Measurements from ENCODE around the gene LIPM. TPM values are rescaled to one million over a fixed set of nuclear protein-coding genes. Genes with fewer than 3 reads are reported as not detected.

The LIPM gene
- total and polyA plus RNA-seq, 2 of the 13 experiments (the other 11 are each of a cell fraction or from before 2014, with no cell fraction given) = not detected

DNA sequence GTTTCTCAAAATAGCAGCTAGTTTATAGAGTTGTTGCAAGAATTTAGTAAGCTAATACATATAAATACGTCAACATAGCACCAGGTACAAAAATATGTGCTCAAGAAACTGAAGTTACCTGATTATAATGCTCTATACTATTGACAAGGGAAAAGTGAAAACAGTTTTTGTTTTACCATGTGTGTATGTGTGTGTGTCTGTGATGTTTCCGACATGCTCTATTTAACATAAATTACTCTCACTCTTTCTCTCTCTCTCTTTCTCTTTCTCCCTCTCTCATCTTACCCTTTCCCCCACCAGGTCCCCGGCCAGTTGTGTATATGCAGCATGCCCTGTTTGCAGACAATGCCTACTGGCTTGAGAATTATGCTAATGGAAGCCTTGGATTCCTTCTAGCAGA is 38.4 kb upstream of the LIPM start:
- H3K27me3 ChIP-seq (ENCODE audit: control insufficient read depth in 1 of 2, insufficient read depth in 2 of 2, low read length in 2 of 2) = no peaks in the 10 kb centered on the region
- FAIRE-seq = no peak
- no peak overlapping the region for H3K4me3 ChIP-seq (replicated peaks in 1 of 3; ENCODE audit: insufficient read depth in 1 of 3, low read depth in 2 of 3, low read length in 3 of 3)
- in situ Hi-C loops (cut with HindIII; ENCODE audit: extremely low pct_ligation_motif_present, low pct_unique_long_range_greater_than_20kb) = no loop called here
- 17% methylated on average over 3 of the region's 3 CpGs for WGBS (ENCODE audit: low lambda C conversion rate)
- H4K20me1 ChIP-seq (ENCODE audit: insufficient read depth, low read length) = no peaks in the 10 kb centered on the region
- no peak overlapping the region for H3K27ac ChIP-seq (ENCODE audit: extremely low read length, insufficient read depth, low read length)
- H3K36me3 ChIP-seq (replicated peaks in 1 of 2; ENCODE audit: control insufficient read depth in 1 of 2, insufficient read depth in 2 of 2, low read length in 2 of 2) = no peaks in the 10 kb centered on the region
- ATAC-seq = no peak
- TF ChIP-seq HNRNPUL1 (IDR thresholded peaks at IDR 0.05; ENCODE audit: low read depth, low read length) (no peak), GMEB2 (CRISPR knock-in tag; IDR thresholded peaks at IDR 0.05; ENCODE audit: low read depth) (no peak), ERF (CRISPR knock-in tag; IDR thresholded peaks at IDR 0.05) (no peak), TAF1 (CRISPR knock-in tag; IDR thresholded peaks at IDR 0.05) (no peak), ISX (CRISPR knock-in tag; conservative IDR thresholded peaks at IDR 0.05) (no peak), ZNF615 (CRISPR knock-in tag; IDR thresholded peaks at IDR 0.05; ENCODE audit: borderline replicate concordance) (no peak), YEATS4 (CRISPR knock-in tag; IDR thresholded peaks at IDR 0.05; ENCODE audit: borderline replicate concordance) (no peak), HES4 (CRISPR knock-in tag; IDR thresholded peaks at IDR 0.05; ENCODE audit: borderline replicate concordance) (no peak), CHD4 (IDR thresholded peaks at IDR 0.05; ENCODE audit: borderline replicate concordance, low read length) (no peak), SUZ12 (IDR thresholded peaks at IDR 0.05; ENCODE audit: low read depth, low read length) (no peak), HMGA1 (CRISPR knock-in tag; conservative IDR thresholded peaks at IDR 0.05) (no peak), ZNF577 (CRISPR knock-in tag; IDR thresholded peaks at IDR 0.05; ENCODE audit: borderline replicate concordance, low read depth) (no peak), ZNF124 (CRISPR knock-in tag; IDR thresholded peaks at IDR 0.05) (no peak), HNF4A (CRISPR knock-in tag; IDR thresholded peaks at IDR 0.05) (no peak), ZNF629 (CRISPR knock-in tag; conservative IDR thresholded peaks at IDR 0.05) (no peak), MED1 (CRISPR knock-in tag; IDR thresholded peaks at IDR 0.05) (no peak), ZNF430 (CRISPR knock-in tag; IDR thresholded peaks at IDR 0.05) (no peak)
- TF ChIP-seq, protein P1, sequence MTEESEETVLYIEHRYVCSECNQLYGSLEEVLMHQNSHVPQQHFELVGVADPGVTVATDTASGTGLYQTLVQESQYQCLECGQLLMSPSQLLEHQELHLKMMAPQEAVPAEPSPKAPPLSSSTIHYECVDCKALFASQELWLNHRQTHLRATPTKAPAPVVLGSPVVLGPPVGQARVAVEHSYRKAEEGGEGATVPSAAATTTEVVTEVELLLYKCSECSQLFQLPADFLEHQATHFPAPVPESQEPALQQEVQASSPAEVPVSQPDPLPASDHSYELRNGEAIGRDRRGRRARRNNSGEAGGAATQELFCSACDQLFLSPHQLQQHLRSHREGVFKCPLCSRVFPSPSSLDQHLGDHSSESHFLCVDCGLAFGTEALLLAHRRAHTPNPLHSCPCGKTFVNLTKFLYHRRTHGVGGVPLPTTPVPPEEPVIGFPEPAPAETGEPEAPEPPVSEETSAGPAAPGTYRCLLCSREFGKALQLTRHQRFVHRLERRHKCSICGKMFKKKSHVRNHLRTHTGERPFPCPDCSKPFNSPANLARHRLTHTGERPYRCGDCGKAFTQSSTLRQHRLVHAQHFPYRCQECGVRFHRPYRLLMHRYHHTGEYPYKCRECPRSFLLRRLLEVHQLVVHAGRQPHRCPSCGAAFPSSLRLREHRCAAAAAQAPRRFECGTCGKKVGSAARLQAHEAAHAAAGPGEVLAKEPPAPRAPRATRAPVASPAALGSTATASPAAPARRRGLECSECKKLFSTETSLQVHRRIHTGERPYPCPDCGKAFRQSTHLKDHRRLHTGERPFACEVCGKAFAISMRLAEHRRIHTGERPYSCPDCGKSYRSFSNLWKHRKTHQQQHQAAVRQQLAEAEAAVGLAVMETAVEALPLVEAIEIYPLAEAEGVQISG (CRISPR knock-in tag; IDR thresholded peaks at IDR 0.05) = no peak
- TF ChIP-seq, protein P2, sequence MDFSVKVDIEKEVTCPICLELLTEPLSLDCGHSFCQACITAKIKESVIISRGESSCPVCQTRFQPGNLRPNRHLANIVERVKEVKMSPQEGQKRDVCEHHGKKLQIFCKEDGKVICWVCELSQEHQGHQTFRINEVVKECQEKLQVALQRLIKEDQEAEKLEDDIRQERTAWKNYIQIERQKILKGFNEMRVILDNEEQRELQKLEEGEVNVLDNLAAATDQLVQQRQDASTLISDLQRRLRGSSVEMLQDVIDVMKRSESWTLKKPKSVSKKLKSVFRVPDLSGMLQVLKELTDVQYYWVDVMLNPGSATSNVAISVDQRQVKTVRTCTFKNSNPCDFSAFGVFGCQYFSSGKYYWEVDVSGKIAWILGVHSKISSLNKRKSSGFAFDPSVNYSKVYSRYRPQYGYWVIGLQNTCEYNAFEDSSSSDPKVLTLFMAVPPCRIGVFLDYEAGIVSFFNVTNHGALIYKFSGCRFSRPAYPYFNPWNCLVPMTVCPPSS (IDR thresholded peaks at IDR 0.05) = no peak
- TF ChIP-seq, protein P3, sequence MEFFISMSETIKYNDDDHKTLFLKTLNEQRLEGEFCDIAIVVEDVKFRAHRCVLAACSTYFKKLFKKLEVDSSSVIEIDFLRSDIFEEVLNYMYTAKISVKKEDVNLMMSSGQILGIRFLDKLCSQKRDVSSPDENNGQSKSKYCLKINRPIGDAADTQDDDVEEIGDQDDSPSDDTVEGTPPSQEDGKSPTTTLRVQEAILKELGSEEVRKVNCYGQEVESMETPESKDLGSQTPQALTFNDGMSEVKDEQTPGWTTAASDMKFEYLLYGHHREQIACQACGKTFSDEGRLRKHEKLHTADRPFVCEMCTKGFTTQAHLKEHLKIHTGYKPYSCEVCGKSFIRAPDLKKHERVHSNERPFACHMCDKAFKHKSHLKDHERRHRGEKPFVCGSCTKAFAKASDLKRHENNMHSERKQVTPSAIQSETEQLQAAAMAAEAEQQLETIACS (CRISPR knock-in tag; IDR thresholded peaks at IDR 0.05) = no peak
- no peaks in the 10 kb centered on the region for H3K4me1 ChIP-seq (ENCODE audit: insufficient read depth, low read length)
- H2AFZ ChIP-seq (ENCODE audit: low read length) = no peak overlapping the region
- H3K79me2 ChIP-seq (ENCODE audit: insufficient read depth, low read length) = no peaks in the 10 kb centered on the region
- H3K4me2 ChIP-seq (ENCODE audit: low read depth, low read length) = no peak overlapping the region
- CTCF ChIA-PET (ENCODE audit: low intra/inter-chr PET ratio, low total read pairs) = no interaction called here
- no peak for DNase-seq (ENCODE audit: low spot score)
- BruUV-seq (replicated peaks) = no TSS peak
- no peaks in the 10 kb centered on the region for H3K9me3 ChIP-seq (ENCODE audit: low read length)
- H3K9ac ChIP-seq (ENCODE audit: insufficient read depth, low read depth, low read length) = no peak overlapping the region
- intact Hi-C loops (cut with micrococcal nuclease; ENCODE audit: unreplicated experiment) = no loop called here
- POLR2A ChIA-PET = no interaction called here
